ENCODE data around the gene ALK.

ALK gene

DNA sequence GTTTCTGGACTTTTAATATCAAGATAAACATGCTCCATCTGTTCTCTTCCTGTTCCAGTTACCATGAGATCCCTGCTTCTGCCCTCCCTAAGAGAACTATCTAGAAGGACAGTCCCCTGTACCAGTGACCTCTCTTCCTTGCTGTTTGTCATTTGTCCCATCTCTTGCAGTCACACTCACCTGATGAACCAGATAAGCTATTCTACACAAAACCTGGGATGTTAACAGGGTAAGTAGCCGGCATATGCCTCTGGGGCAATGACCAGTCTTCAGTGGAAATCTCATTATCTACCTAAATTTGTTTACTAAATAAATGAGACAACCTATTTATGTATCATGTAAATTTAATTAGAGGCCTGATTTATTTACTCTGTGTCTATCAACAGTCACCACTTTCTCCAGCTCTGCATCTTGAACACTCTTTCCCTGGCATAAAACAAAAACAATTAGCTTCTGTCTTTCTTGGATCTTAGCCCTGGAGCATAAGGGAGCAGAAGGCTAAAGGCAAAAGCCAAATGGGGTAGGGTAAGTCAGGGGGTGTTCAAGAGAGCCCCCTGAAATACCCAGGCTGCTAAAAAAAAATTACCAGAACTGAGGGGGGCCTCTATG lies 337.7 kb downstream of the ALK start:
- H3K9me2 ChIP-seq (replicated peaks; ENCODE audit: insufficient read depth, low read length): no peaks in the 10 kb centered on the region
- no peak for DNase-seq
- H3K27ac ChIP-seq (ENCODE audit: low read length): no peak overlapping the region

GRCh38 chr2:29583104-29583503 lies 338.3 kb downstream of the ALK start:
- Histone ChIP-seq H3K9me3 (replicated peaks; ENCODE audit: insufficient read depth, low read length) (no peaks in the 10 kb centered on the region), H3K79me2 (ENCODE audit: low read length) (no peaks in the 10 kb centered on the region), H3K4me1 (ENCODE audit: low read length) (no peaks in the 10 kb centered on the region), H3K9ac (ENCODE audit: low read length) (no peak overlapping the region), H3K4me3 (ENCODE audit: low read length) (no peak overlapping the region), H2AFZ (ENCODE audit: low read length) (no peak overlapping the region), H3F3A (ENCODE audit: insufficient read depth, low read length) (no peaks in the 10 kb centered on the region), H3K27ac (ENCODE audit: low read length) (no peak overlapping the region), H4K20me1 (ENCODE audit: insufficient read depth, low read length) (no peaks in the 10 kb centered on the region), H3K9me2 (replicated peaks; ENCODE audit: insufficient read depth, low read length) (no peaks in the 10 kb centered on the region), H3K27me3 (replicated peaks; ENCODE audit: insufficient read depth, low read length) (no peaks in the 10 kb centered on the region), H3K4me2 (ENCODE audit: low read depth, low read length) (no peak overlapping the region), H3K36me3 (replicated peaks; ENCODE audit: insufficient read depth, low read length) (no peaks in the 10 kb centered on the region)
- no peak for TF ChIP-seq EZH2phosphoT487 (IDR thresholded peaks at IDR 0.05; ENCODE audit: low read length)
- TF ChIP-seq EZH2 (optimal IDR thresholded peaks at IDR 0.05; ENCODE audit: low read depth, low read length): no peak
- TF ChIP-seq, protein P1, sequence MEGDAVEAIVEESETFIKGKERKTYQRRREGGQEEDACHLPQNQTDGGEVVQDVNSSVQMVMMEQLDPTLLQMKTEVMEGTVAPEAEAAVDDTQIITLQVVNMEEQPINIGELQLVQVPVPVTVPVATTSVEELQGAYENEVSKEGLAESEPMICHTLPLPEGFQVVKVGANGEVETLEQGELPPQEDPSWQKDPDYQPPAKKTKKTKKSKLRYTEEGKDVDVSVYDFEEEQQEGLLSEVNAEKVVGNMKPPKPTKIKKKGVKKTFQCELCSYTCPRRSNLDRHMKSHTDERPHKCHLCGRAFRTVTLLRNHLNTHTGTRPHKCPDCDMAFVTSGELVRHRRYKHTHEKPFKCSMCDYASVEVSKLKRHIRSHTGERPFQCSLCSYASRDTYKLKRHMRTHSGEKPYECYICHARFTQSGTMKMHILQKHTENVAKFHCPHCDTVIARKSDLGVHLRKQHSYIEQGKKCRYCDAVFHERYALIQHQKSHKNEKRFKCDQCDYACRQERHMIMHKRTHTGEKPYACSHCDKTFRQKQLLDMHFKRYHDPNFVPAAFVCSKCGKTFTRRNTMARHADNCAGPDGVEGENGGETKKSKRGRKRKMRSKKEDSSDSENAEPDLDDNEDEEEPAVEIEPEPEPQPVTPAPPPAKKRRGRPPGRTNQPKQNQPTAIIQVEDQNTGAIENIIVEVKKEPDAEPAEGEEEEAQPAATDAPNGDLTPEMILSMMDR (IDR thresholded peaks at IDR 0.05; ENCODE audit: low read length): no peak
- DNase-seq: no peak

More for the DNA sequence above, 337.7 kb downstream of the ALK start:
- Histone ChIP-seq H4K20me1 (ENCODE audit: insufficient read depth, low read length) (no peaks in the 10 kb centered on the region), H3K9me3 (replicated peaks; ENCODE audit: insufficient read depth, low read length) (no peaks in the 10 kb centered on the region), H3F3A (ENCODE audit: insufficient read depth, low read length) (no peaks in the 10 kb centered on the region), H2AFZ (ENCODE audit: low read length) (no peak overlapping the region), H3K4me1 (ENCODE audit: low read length) (no peaks in the 10 kb centered on the region), H3K36me3 (replicated peaks; ENCODE audit: insufficient read depth, low read length) (no peaks in the 10 kb centered on the region), H3K4me3 (ENCODE audit: low read length) (no peak overlapping the region), H3K9ac (ENCODE audit: low read length) (no peak overlapping the region), H3K79me2 (ENCODE audit: low read length) (no peaks in the 10 kb centered on the region), H3K4me2 (ENCODE audit: low read depth, low read length) (no peak overlapping the region), H3K27me3 (replicated peaks; ENCODE audit: insufficient read depth, low read length) (no peaks in the 10 kb centered on the region)
- TF ChIP-seq, protein P1 (IDR thresholded peaks at IDR 0.05; ENCODE audit: low read length): no peak
- no peak for TF ChIP-seq EZH2phosphoT487 (IDR thresholded peaks at IDR 0.05; ENCODE audit: low read length)
- no peak for TF ChIP-seq EZH2 (optimal IDR thresholded peaks at IDR 0.05; ENCODE audit: low read depth, low read length)

DNA sequence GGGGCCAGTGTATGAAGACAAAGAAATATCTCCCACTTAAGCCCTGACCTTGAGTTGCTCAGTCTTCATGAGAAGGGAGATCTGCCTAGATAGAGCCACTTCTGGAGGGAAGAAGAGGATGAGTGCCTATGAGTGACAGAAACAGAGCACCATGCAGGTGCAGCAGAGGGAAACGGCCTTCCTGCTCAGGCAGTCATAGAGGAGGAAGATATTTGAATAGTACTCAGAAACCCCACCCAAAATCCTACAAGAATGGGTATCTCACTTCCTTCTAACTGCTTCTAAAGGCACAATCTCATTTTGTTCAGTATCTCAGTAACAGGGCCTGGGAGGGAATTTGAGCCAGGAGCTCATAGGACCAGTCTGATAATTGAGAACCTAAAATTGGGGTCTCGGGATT lies 339.3 kb downstream of the ALK start:
- no peaks in the 10 kb centered on the region for H4K20me1 ChIP-seq (ENCODE audit: insufficient read depth, low read length)
- H3K9ac ChIP-seq (ENCODE audit: low read length): no peak overlapping the region
- no peak overlapping the region for H2AFZ ChIP-seq (ENCODE audit: low read length)
- no peaks in the 10 kb centered on the region for H3K27me3 ChIP-seq (replicated peaks; ENCODE audit: insufficient read depth, low read length)
- H3K9me3 ChIP-seq (replicated peaks; ENCODE audit: insufficient read depth, low read length): no peaks in the 10 kb centered on the region
- H3K4me2 ChIP-seq (ENCODE audit: low read depth, low read length): no peak overlapping the region
- TF ChIP-seq EZH2 (optimal IDR thresholded peaks at IDR 0.05; ENCODE audit: low read depth, low read length) (no peak), EZH2phosphoT487 (IDR thresholded peaks at IDR 0.05; ENCODE audit: low read length) (no peak)
- TF ChIP-seq, protein P1 (IDR thresholded peaks at IDR 0.05; ENCODE audit: low read length): no peak
- H3K4me1 ChIP-seq (ENCODE audit: low read length): no peaks in the 10 kb centered on the region
- H3K9me2 ChIP-seq (replicated peaks; ENCODE audit: insufficient read depth, low read length): no peaks in the 10 kb centered on the region
- H3K4me3 ChIP-seq (ENCODE audit: low read length): no peak overlapping the region
- DNase-seq: no peak
- H3K79me2 ChIP-seq (ENCODE audit: low read length): no peaks in the 10 kb centered on the region
- no peak overlapping the region for H3K27ac ChIP-seq (ENCODE audit: low read length)
- no peaks in the 10 kb centered on the region for H3K36me3 ChIP-seq (replicated peaks; ENCODE audit: insufficient read depth, low read length)
- H3F3A ChIP-seq (ENCODE audit: insufficient read depth, low read length): no peaks in the 10 kb centered on the region
